Erythroblast (primary cell): Measurements from ENCODE around the gene ZNF23.

Experiments used
- GATA1 ChIP-seq: IDR thresholded peaks from 2 replicates; pipeline ENCODE4 v1.6.1; 2011; ENCODE audit warnings: low read depth, mild to moderate bottlenecking, control low read depth, low read length, moderate library complexity
- POLR2A ChIP-seq: IDR thresholded peaks from 2 replicates; pipeline ENCODE4 v1.6.1; 2011; ENCODE audit warnings: mild to moderate bottlenecking, low read length

- TF ChIP-seq POLR2A (no peak), GATA1 (no peak)
Observed at GRCh38 chr16:71474864-71475263, 12.8 kb upstream of the ZNF23 start.
